HEK293 (cell line): ENCODE data around the gene RNF10.
"Not testable (repeated sequence)": the region's sequence is repeated elsewhere in the genome, so short reads cannot be mapped to it uniquely, and the experiment has no call there.

ENCODE experiments used
- SCRT1 ChIP-seq: fragments of 450-650 bp; formaldehyde crosslinking; IDR thresholded peaks from 2 replicates; pipeline ENCODE4 v1.5.1; 2016; ENCODE audit warnings: missing biosample characterization, missing genetic modification characterization, borderline replicate concordance
- ZBTB17 ChIP-seq: fragments of 450-650 bp; formaldehyde crosslinking; IDR thresholded peaks from 2 replicates; pipeline ENCODE4 v1.5.1; 2016; ENCODE audit warnings: missing biosample characterization, missing genetic modification characterization
- ZNF792 ChIP-seq: fragments of 450-650 bp; formaldehyde crosslinking; IDR thresholded peaks from 2 replicates; pipeline ENCODE4 v1.5.1; 2016; ENCODE audit warnings: missing biosample characterization, missing genetic modification characterization
- TF ChIP-seq, protein P1 (sequence below): fragments of 450-650 bp; formaldehyde crosslinking; IDR thresholded peaks from 2 replicates; pipeline ENCODE4 v1.5.1; 2016; ENCODE audit warnings: missing biosample characterization, missing genetic modification characterization
- TF ChIP-seq, protein P2 (sequence below): fragments of 450-650 bp; formaldehyde crosslinking; IDR thresholded peaks from 2 replicates; pipeline ENCODE4 v1.5.1; 2016; ENCODE audit warnings: missing biosample characterization, missing genetic modification characterization
- TF ChIP-seq, protein P3 (sequence below): fragments of 450-650 bp; formaldehyde crosslinking; IDR thresholded peaks from 2 replicates; pipeline ENCODE4 v1.5.1; 2017; ENCODE audit warnings: missing biosample characterization, missing genetic modification characterization

DNA sequence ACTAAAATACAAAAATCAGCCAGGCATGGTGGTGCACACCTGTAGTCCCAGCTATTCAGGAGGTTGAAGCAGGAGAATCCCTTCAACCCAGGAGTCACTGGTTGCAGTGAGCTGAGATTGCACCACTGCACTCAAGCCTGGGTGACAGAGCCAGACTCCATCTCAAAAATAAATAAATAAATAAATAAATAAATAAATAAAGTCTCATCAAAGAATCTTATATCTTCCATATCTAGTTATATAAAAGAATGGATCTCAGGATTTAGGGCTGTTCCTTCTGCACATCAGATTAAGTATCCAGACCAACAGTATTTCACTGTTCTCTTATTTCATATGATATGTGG lies 3.8 kb upstream of the RNF10 start:
- TF ChIP-seq, protein P1, sequence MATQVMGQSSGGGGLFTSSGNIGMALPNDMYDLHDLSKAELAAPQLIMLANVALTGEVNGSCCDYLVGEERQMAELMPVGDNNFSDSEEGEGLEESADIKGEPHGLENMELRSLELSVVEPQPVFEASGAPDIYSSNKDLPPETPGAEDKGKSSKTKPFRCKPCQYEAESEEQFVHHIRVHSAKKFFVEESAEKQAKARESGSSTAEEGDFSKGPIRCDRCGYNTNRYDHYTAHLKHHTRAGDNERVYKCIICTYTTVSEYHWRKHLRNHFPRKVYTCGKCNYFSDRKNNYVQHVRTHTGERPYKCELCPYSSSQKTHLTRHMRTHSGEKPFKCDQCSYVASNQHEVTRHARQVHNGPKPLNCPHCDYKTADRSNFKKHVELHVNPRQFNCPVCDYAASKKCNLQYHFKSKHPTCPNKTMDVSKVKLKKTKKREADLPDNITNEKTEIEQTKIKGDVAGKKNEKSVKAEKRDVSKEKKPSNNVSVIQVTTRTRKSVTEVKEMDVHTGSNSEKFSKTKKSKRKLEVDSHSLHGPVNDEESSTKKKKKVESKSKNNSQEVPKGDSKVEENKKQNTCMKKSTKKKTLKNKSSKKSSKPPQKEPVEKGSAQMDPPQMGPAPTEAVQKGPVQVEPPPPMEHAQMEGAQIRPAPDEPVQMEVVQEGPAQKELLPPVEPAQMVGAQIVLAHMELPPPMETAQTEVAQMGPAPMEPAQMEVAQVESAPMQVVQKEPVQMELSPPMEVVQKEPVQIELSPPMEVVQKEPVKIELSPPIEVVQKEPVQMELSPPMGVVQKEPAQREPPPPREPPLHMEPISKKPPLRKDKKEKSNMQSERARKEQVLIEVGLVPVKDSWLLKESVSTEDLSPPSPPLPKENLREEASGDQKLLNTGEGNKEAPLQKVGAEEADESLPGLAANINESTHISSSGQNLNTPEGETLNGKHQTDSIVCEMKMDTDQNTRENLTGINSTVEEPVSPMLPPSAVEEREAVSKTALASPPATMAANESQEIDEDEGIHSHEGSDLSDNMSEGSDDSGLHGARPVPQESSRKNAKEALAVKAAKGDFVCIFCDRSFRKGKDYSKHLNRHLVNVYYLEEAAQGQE (tag by site-specific recombination): peak; percentile 62; the same call in 1 of the 2 replicates
- TF ChIP-seq, protein P2, sequence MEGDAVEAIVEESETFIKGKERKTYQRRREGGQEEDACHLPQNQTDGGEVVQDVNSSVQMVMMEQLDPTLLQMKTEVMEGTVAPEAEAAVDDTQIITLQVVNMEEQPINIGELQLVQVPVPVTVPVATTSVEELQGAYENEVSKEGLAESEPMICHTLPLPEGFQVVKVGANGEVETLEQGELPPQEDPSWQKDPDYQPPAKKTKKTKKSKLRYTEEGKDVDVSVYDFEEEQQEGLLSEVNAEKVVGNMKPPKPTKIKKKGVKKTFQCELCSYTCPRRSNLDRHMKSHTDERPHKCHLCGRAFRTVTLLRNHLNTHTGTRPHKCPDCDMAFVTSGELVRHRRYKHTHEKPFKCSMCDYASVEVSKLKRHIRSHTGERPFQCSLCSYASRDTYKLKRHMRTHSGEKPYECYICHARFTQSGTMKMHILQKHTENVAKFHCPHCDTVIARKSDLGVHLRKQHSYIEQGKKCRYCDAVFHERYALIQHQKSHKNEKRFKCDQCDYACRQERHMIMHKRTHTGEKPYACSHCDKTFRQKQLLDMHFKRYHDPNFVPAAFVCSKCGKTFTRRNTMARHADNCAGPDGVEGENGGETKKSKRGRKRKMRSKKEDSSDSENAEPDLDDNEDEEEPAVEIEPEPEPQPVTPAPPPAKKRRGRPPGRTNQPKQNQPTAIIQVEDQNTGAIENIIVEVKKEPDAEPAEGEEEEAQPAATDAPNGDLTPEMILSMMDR (tag by site-specific recombination): not testable (repeated sequence)
- TF ChIP-seq ZNF792, ZBTB17 (tag by site-specific recombination): not testable (repeated sequence)
- TF ChIP-seq, protein P3, sequence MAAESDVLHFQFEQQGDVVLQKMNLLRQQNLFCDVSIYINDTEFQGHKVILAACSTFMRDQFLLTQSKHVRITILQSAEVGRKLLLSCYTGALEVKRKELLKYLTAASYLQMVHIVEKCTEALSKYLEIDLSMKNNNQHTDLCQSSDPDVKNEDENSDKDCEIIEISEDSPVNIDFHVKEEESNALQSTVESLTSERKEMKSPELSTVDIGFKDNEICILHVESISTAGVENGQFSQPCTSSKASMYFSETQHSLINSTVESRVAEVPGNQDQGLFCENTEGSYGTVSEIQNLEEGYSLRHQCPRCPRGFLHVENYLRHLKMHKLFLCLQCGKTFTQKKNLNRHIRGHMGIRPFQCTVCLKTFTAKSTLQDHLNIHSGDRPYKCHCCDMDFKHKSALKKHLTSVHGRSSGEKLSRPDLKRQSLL: not testable (repeated sequence)
- TF ChIP-seq SCRT1 (tag by site-specific recombination): 0 out of 2 replicates have a peak, but pooled peaks have one; percentile 39
